ENCODE data around the gene DEDD2. TPM values are rescaled to one million over a fixed set of nuclear protein-coding genes. Genes with fewer than 3 reads are reported as not detected.

The DEDD2 gene
- polyA plus RNA-seq, 1 donor from 2014 or later = 69.9 TPM

- Histone ChIP-seq H3K36me3 (ENCODE audit: insufficient read depth, low read length) (no peaks in the 10 kb centered on the region), H3K27ac (ENCODE audit: low read length) (no peak overlapping the region), H3F3A (ENCODE audit: insufficient read depth, low read length, poor library complexity, severe bottlenecking) (no peaks in the 10 kb centered on the region), H3K4me3 (ENCODE audit: low read length) (no peak overlapping the region), H3K9ac (ENCODE audit: low read length) (no peak overlapping the region), H3K9me2 (ENCODE audit: insufficient read depth, low read length) (no peaks in the 10 kb centered on the region), H2AFZ (ENCODE audit: low read depth, low read length) (no peak overlapping the region), H3K9me3 (ENCODE audit: low read length) (no peaks in the 10 kb centered on the region), H3K79me2 (replicated peaks; ENCODE audit: insufficient read depth, low read length) (peaks cover 15% of the 10 kb centered on the region), H3K27me3 (ENCODE audit: insufficient read depth, low read depth, low read length) (no peaks in the 10 kb centered on the region), H4K20me1 (ENCODE audit: insufficient read depth) (no peaks in the 10 kb centered on the region), H3K4me2 (ENCODE audit: low read length) (no peak overlapping the region)
- TF ChIP-seq EP300 (conservative IDR thresholded peaks at IDR 0.05; ENCODE audit: poor library complexity, severe bottlenecking) = no peak
- no peak for TF ChIP-seq SMC3 (conservative IDR thresholded peaks at IDR 0.05; ENCODE audit: poor library complexity)
- TF ChIP-seq MXI1 (conservative IDR thresholded peaks at IDR 0.05; ENCODE audit: poor library complexity, severe bottlenecking) = no peak
- TF ChIP-seq CTCF (IDR thresholded peaks at IDR 0.05; ENCODE audit: poor library complexity, severe bottlenecking) = no peak
- TF ChIP-seq EZH2 (IDR thresholded peaks at IDR 0.05; ENCODE audit: borderline replicate concordance, insufficient read depth, low read length, poor library complexity, severe bottlenecking) = no peak
- TF ChIP-seq TAF1 (IDR thresholded peaks at IDR 0.05; ENCODE audit: low read depth) = no peak
- no peak for TF ChIP-seq RAD21 (conservative IDR thresholded peaks at IDR 0.05)
- no peak for TF ChIP-seq REST (IDR thresholded peaks at IDR 0.05; ENCODE audit: borderline replicate concordance)
- no peak for TF ChIP-seq POLR2AphosphoS5 (IDR thresholded peaks at IDR 0.05)
Measured at GRCh38 chr19:42249149-42249750, 31.8 kb upstream of the DEDD2 start.

- no peak overlapping the region for H3K27ac ChIP-seq (ENCODE audit: low read length)
- H4K20me1 ChIP-seq (ENCODE audit: insufficient read depth) = no peaks in the 10 kb centered on the region
- no peak overlapping the region for H2AFZ ChIP-seq (ENCODE audit: low read depth, low read length)
- peaks cover 15% of the 10 kb centered on the region for H3K79me2 ChIP-seq (replicated peaks; ENCODE audit: insufficient read depth, low read length)
- TF ChIP-seq EZH2 (IDR thresholded peaks at IDR 0.05; ENCODE audit: borderline replicate concordance, insufficient read depth, low read length, poor library complexity, severe bottlenecking) = no peak
- TF ChIP-seq MXI1 (conservative IDR thresholded peaks at IDR 0.05; ENCODE audit: poor library complexity, severe bottlenecking) = no peak
- TF ChIP-seq CTCF (IDR thresholded peaks at IDR 0.05; ENCODE audit: poor library complexity, severe bottlenecking) = no peak
- no peak for TF ChIP-seq TAF1 (IDR thresholded peaks at IDR 0.05; ENCODE audit: low read depth)
- TF ChIP-seq SMC3 (conservative IDR thresholded peaks at IDR 0.05; ENCODE audit: poor library complexity) = no peak
- no peak for TF ChIP-seq EP300 (conservative IDR thresholded peaks at IDR 0.05; ENCODE audit: poor library complexity, severe bottlenecking)
- no peak for TF ChIP-seq RAD21 (conservative IDR thresholded peaks at IDR 0.05)
- no peak for TF ChIP-seq REST (IDR thresholded peaks at IDR 0.05; ENCODE audit: borderline replicate concordance)
- no peak overlapping the region for H3K4me3 ChIP-seq (ENCODE audit: low read length)
- no peak overlapping the region for H3K4me2 ChIP-seq (ENCODE audit: low read length)
- no peaks in the 10 kb centered on the region for H3F3A ChIP-seq (ENCODE audit: insufficient read depth, low read length, poor library complexity, severe bottlenecking)
- no peak overlapping the region for H3K9ac ChIP-seq (ENCODE audit: low read length)
- H3K9me3 ChIP-seq (ENCODE audit: low read length) = no peaks in the 10 kb centered on the region
- H3K36me3 ChIP-seq (ENCODE audit: insufficient read depth, low read length) = no peaks in the 10 kb centered on the region
- no peaks in the 10 kb centered on the region for H3K27me3 ChIP-seq (ENCODE audit: insufficient read depth, low read depth, low read length)
- no peaks in the 10 kb centered on the region for H3K9me2 ChIP-seq (ENCODE audit: insufficient read depth, low read length)
Measured at GRCh38 chr19:42248270-42249148, 31.0 kb upstream of the DEDD2 start.
